ENCODE results near the gene MTHFR.

MTHFR gene

GRCh38 chr1:11779715-11780379 lies 25.9 kb downstream of the MTHFR start:
- no peak for DNase-seq

- no peak for DNase-seq
These were observed 26.7 kb downstream of the MTHFR start for GRCh38 chr1:11778844-11779623.

GRCh38 chr1:11778336-11778735 lies 27.4 kb downstream of the MTHFR start:
- DNase-seq, result no peak

- no peak for DNase-seq
These were observed 28.0 kb downstream of the MTHFR start for GRCh38 chr1:11777658-11778322.

- no peak for DNase-seq
These were observed 31.0 kb downstream of the MTHFR start for GRCh38 chr1:11774753-11775152.

GRCh38 chr1:11772458-11772857 lies 33.3 kb downstream of the MTHFR start:
- no peak for DNase-seq

- DNase-seq, result no peak
These were observed 34.2 kb downstream of the MTHFR start for GRCh38 chr1:11771481-11772043.

- DNase-seq, result no peak
These were observed 35.8 kb downstream of the MTHFR start for GRCh38 chr1:11770011-11770410.

- no peak for DNase-seq
These were observed 36.5 kb downstream of the MTHFR start for GRCh38 chr1:11769274-11769673.

GRCh38 chr1:11768821-11769220 lies 36.9 kb downstream of the MTHFR start:
- peak; percentile 51 for DNase-seq

- peak; percentile 53 for DNase-seq
These were observed 37.7 kb downstream of the MTHFR start for GRCh38 chr1:11767922-11768704.

GRCh38 chr1:11766429-11766776 lies 39.4 kb downstream of the MTHFR start:
- DNase-seq, result no peak

GRCh38 chr1:11765661-11766428 lies 39.9 kb downstream of the MTHFR start:
- DNase-seq, result no peak

- no peak for DNase-seq
These were observed 41.2 kb downstream of the MTHFR start for GRCh38 chr1:11764519-11764918.

GRCh38 chr1:11764115-11764514 lies 41.6 kb downstream of the MTHFR start:
- DNase-seq, result no peak

GRCh38 chr1:11761988-11762406 lies 43.8 kb downstream of the MTHFR start, which contains the start of gene C1orf167:
Gene C1orf167, plus strand, starts transcription at chr1:11762193. Its CDS starts 2,208 bp downstream, at chr1:11764401.
- no peak for DNase-seq

- no peak for DNase-seq
These were observed 44.5 kb downstream of the MTHFR start for GRCh38 chr1:11761285-11761684.

- DNase-seq, result no peak
These were observed 46.0 kb downstream of the MTHFR start for GRCh38 chr1:11759791-11760190.

GRCh38 chr1:11757047-11757446 lies 48.7 kb downstream of the MTHFR start:
- DNase-seq, result no peak

GRCh38 chr1:11753555-11754208 lies 52.1 kb downstream of the MTHFR start:
- DNase-seq, result peak; percentile 66

GRCh38 chr1:11752359-11753088 lies 53.2 kb downstream of the MTHFR start:
- peak; percentile 87 for DNase-seq

Measured in islet precursor cell (in vitro differentiated cells).